ENCODE measurements around the gene PABPN1L. TPM values are rescaled to one million over a fixed set of nuclear protein-coding genes. Genes with fewer than 3 reads are reported as not detected.

The PABPN1L gene
- total RNA-seq, 1 experiment from 2014 or later = 0.57 TPM

- TF ChIP-seq ZBTB33 (IDR thresholded peaks at IDR 0.05; ENCODE audit: extremely low read depth, insufficient replicate concordance, low read length) (no peak), POLR2AphosphoS5 (IDR thresholded peaks at IDR 0.05; ENCODE audit: low read depth, low read length) (peak; percentile 21; the same call in 1 of the 2 replicates)
Observed at GRCh38 chr16:88817785-88818574, 48.5 kb downstream of the PABPN1L start (continued).

- Histone ChIP-seq H4K20me1 (ENCODE audit: insufficient read depth) (no peaks in the 10 kb centered on the region), H3K9me2 (ENCODE audit: insufficient read depth) (no peaks in the 10 kb centered on the region), H2AFZ (ENCODE audit: low read depth, low read length, poor library complexity, severe bottlenecking) (no peak overlapping the region), H3K4me1 (ENCODE audit: control insufficient read depth in 1 of 2, insufficient read depth in 2 of 2, low read length in 2 of 2) (peaks cover 11 to 29% of the 10 kb centered on the region in 2 experiments), H3K4me2 (ENCODE audit: low read length) (no peak overlapping the region), H3K9me3 (ENCODE audit: control insufficient read depth in 1 of 2, insufficient read depth in 1 of 2, low read depth in 1 of 2, low read length in 2 of 2) (no peaks in the 10 kb centered on the region), H3K36me3 (ENCODE audit: control insufficient read depth in 1 of 2, insufficient read depth in 2 of 2, low read length in 2 of 2) (no peaks in the 10 kb centered on the region), H3K9ac (ENCODE audit: low read length) (no peak overlapping the region), H3K79me2 (ENCODE audit: insufficient read depth, low read length) (no peaks in the 10 kb centered on the region), H3K4me3 (replicated peaks in 1 of 2; ENCODE audit: low read depth in 1 of 2, low read length in 2 of 2) (no peak overlapping the region), H3K27ac (ENCODE audit: low read depth, low read length) (no peak overlapping the region), H3K27me3 (ENCODE audit: insufficient read depth, low read length) (no peaks in the 10 kb centered on the region)
- CTCF ChIA-PET = interaction anchor here (2.4 kb wide), 1 partner anchor 40 kb away, joined by 9 read pairs; the partner anchor contains the start of genes GALNS and TRAPPC2L
- POLR2A ChIA-PET = no interaction called here
- RAD21 ChIA-PET (ENCODE audit: low non-redundant PET in 1 of 2, low total read pairs in 2 of 2, uncharacterized antibody in 2 of 2, unreplicated experiment in 2 of 2) = no interaction called here
- no TSS peak for BruUV-seq (replicated peaks)
- intact Hi-C loops (cut with micrococcal nuclease) = loop anchor here (1.0 to 10.0 kb wide), 4 partner anchors 40 to 748 kb away; partner anchors contain the start of genes RPL13 and TRAPPC2L
- DNase-seq (ENCODE audit: low read depth, low spot score) = no peak
- no peak for ATAC-seq
- TF ChIP-seq POLR2AphosphoS5 (IDR thresholded peaks at IDR 0.05; ENCODE audit: low read depth, low read length) (no peak), ZBTB33 (IDR thresholded peaks at IDR 0.05; ENCODE audit: extremely low read depth, insufficient replicate concordance, low read length) (no peak), CBX3 (IDR thresholded peaks at IDR 0.05; ENCODE audit: low read depth) (no peak), EZH2phosphoT487 (IDR thresholded peaks at IDR 0.05; ENCODE audit: borderline replicate concordance) (no peak), SRF (IDR thresholded peaks at IDR 0.05; ENCODE audit: low read depth) (no peak), MAX (IDR thresholded peaks at IDR 0.05) (no peak), ZFX (IDR thresholded peaks at IDR 0.05) (no peak), ZNF274 (IDR thresholded peaks at IDR 0.05; ENCODE audit: low read depth, low read length) (no peak), FOSL1 (IDR thresholded peaks at IDR 0.05; ENCODE audit: low read depth) (no peak), RAD21 (IDR thresholded peaks at IDR 0.05; ENCODE audit: low read depth) (no peak), SIN3A (IDR thresholded peaks at IDR 0.05; ENCODE audit: low read depth) (no peak), ELF1 (IDR thresholded peaks at IDR 0.05; ENCODE audit: borderline replicate concordance, low read depth) (no peak), REST (IDR thresholded peaks at IDR 0.05; ENCODE audit: low read depth) (no peak), TCF7L2 (IDR thresholded peaks at IDR 0.05; ENCODE audit: borderline replicate concordance, extremely low read depth, insufficient read depth, insufficient read length) (no peak)
Observed at GRCh38 chr16:88816736-88817535, 49.5 kb downstream of the PABPN1L start.

All from HCT116 (cell line).